K562 (cell line): ENCODE measurements around the gene CARD14. TPM values are rescaled to one million over a fixed set of nuclear protein-coding genes. Genes with fewer than 3 reads are reported as not detected.
A peak's percentile ranks its signal among the peaks of the same experiment; 100 is the strongest.

Source experiments
- ATF2 ChIP-seq: sonication (generic); formaldehyde crosslinking; IDR thresholded peaks from 2 replicates; pipeline ENCODE4 v1.8.1; 2022; ENCODE audit warnings: missing genetic modification reagents
- BACH1 ChIP-seq: fragments of 200-800 bp; sonication (Bioruptor generic); IDR thresholded peaks from 2 replicates; pipeline ENCODE4 v1.6.1; 2016; ENCODE audit warnings: missing genetic modification characterization, missing compliant biosample characterization
- BHLHE40 ChIP-seq: IDR thresholded peaks from 2 replicates; pipeline ENCODE4 v1.6.1; 2011; ENCODE audit warnings: low read length, improper control_type of control experiment
- CCNT2 ChIP-seq: IDR thresholded peaks from 2 replicates; pipeline ENCODE4 v1.6.1; 2011; ENCODE audit warnings: borderline replicate concordance, low read depth, mild to moderate bottlenecking, moderate library complexity, mixed read lengths, low read length; ENCODE audit not compliant: insufficient read length; ENCODE audit errors: extremely low read depth
- E2F6 ChIP-seq, 2 experiments: IDR thresholded peaks; 2 replicates each; pipeline ENCODE4 v1.6.1; 2011; ENCODE audit warnings: borderline replicate concordance in 1 of 2, control low read depth in 1 of 2, low read depth in 1 of 2, low read length in 1 of 2, mild to moderate bottlenecking in 1 of 2, mixed read lengths in 1 of 2, moderate library complexity in 1 of 2; ENCODE audit not compliant: insufficient read depth in 1 of 2, insufficient read length in 1 of 2, poor library complexity in 1 of 2, severe bottlenecking in 1 of 2; ENCODE audit errors: extremely low read depth in 1 of 2
- FOS ChIP-seq: IDR thresholded peaks from 3 replicates; pipeline ENCODE4 v1.6.1; 2011; ENCODE audit not compliant: insufficient read length; ENCODE audit errors: extremely low read depth
- GABPB2 ChIP-seq: fragments of 250-450 bp; sonication (Bioruptor Pico); conservative IDR thresholded peaks from 2 replicates; pipeline ENCODE4 v1.5.1; 2021; ENCODE audit warnings: mild to moderate bottlenecking
- HES1 ChIP-seq: fragments of 450-650 bp; IDR thresholded peaks from 2 replicates; pipeline ENCODE4 v1.6.1; 2016; ENCODE audit warnings: low read depth, mild to moderate bottlenecking, moderate library complexity
- HNRNPK ChIP-seq: fragments of 200-400 bp; formaldehyde crosslinking; IDR thresholded peaks from one replicate; pipeline ENCODE4 v1.6.1; 2018; ENCODE audit warnings: mild to moderate bottlenecking, low read depth, low read length; ENCODE audit not compliant: poor library complexity, severe bottlenecking
- MYC ChIP-seq, 2 experiments: fragments of 250-450 bp in 1 of 2; sonication (Bioruptor Pico) in 1 of 2; IDR thresholded peaks; 2 replicates each; pipeline versions ENCODE4 v1.5.1 to v1.6.1; 2012 to 2021; ENCODE audit warnings: low read depth in 2 of 2, borderline replicate concordance in 1 of 2, improper control_type of control experiment in 1 of 2, low read length in 1 of 2, mild to moderate bottlenecking in 1 of 2, moderate library complexity in 1 of 2
- PHF8 ChIP-seq: fragments of 200-600 bp; sonication (generic); IDR thresholded peaks from 2 replicates; pipeline ENCODE4 v1.6.1; 2012; ENCODE audit warnings: mixed run types, mild to moderate bottlenecking, inconsistent platforms, low read length, moderate library complexity, borderline replicate concordance
- POLR2A ChIP-seq: fragments of 450-650 bp; conservative IDR thresholded peaks from 2 replicates; pipeline ENCODE4 v1.6.1; 2016
- POLR2G ChIP-seq: fragments of 200-400 bp; formaldehyde crosslinking; IDR thresholded peaks from 2 replicates; pipeline ENCODE4 v1.6.1; 2017; ENCODE audit warnings: low read depth, mild to moderate bottlenecking, antibody characterized with exemption, low read length, moderate library complexity
- SIN3B ChIP-seq: fragments of 450-650 bp; IDR thresholded peaks from 2 replicates; pipeline ENCODE4 v1.6.1; 2017; ENCODE audit warnings: low read depth, mild to moderate bottlenecking, moderate library complexity
- SMAD1 ChIP-seq: fragments of 150-350 bp; IDR thresholded peaks from 2 replicates; pipeline ENCODE4 v1.6.1; 2014; ENCODE audit warnings: low read length, low read depth; ENCODE audit not compliant: partially characterized antibody
- SREBF2 ChIP-seq: sonication (generic); formaldehyde crosslinking; IDR thresholded peaks from 2 replicates; pipeline ENCODE4 v1.4.0; 2020; ENCODE audit warnings: mild to moderate bottlenecking, missing genetic modification reagents
- SRSF1 ChIP-seq: fragments of 200-400 bp; formaldehyde crosslinking; IDR thresholded peaks from 2 replicates; pipeline ENCODE4 v1.6.1; 2017; ENCODE audit warnings: mild to moderate bottlenecking, low read depth, low read length, moderate library complexity
- TOE1 ChIP-seq, 2 experiments: fragments of 450-650 bp in 1 of 2; sonication (generic) in 1 of 2; formaldehyde crosslinking in 1 of 2; IDR thresholded peaks; 2 replicates each; pipeline versions ENCODE4 v1.7.1 to v1.8.0; 2016 to 2022; ENCODE audit warnings: borderline replicate concordance in 2 of 2, mild to moderate bottlenecking in 2 of 2, antibody characterized with exemption in 1 of 2, inconsistent platforms in 1 of 2, low read depth in 1 of 2, missing genetic modification reagents in 1 of 2, moderate library complexity in 1 of 2
- ZBTB9 ChIP-seq: fragments of 450-650 bp; formaldehyde crosslinking; IDR thresholded peaks from 2 replicates; pipeline ENCODE4 v1.4.0; 2020; ENCODE audit warnings: mild to moderate bottlenecking, moderate library complexity
- ZFX ChIP-seq: sonication (generic); formaldehyde crosslinking; IDR thresholded peaks from 2 replicates; pipeline ENCODE4 v1.8.0; 2022; ENCODE audit warnings: mild to moderate bottlenecking, missing genetic modification reagents, moderate library complexity
- ZNF24 ChIP-seq: fragments of 450-650 bp; IDR thresholded peaks from 2 replicates; pipeline ENCODE4 v1.6.1; 2016
- ZNF263 ChIP-seq: sonication (generic); formaldehyde crosslinking; IDR thresholded peaks from 2 replicates; pipeline ENCODE4 v1.8.0; 2022; ENCODE audit warnings: mild to moderate bottlenecking, missing genetic modification reagents, borderline replicate concordance
- ZNF507 ChIP-seq: conservative IDR thresholded peaks from 2 replicates; pipeline ENCODE4 v1.6.1; 2017; ENCODE audit warnings: missing genetic modification characterization, missing compliant biosample characterization
- polyA plus RNA-seq, 8 experiments: library from polyadenylated mRNA; depleted of rRNA in 4 of 8; stranded (reverse) in 5 of 8; unstranded in 3 of 8; fragments of >200 nt; fragmentation: Nextera tagmentation in 2 of 8; fragmentation: Illumina TruSeq in 1 of 8; extraction: Ambion mirVana in 2 of 8; extraction: Trizol in 1 of 8; gene quantifications; 2 replicates each; pipeline versions ENCODE4 v1.2.1 to v1.2.3, GENCODE V29; 2011 to 2014; ENCODE audit warnings: inconsistent platforms in 1 of 8, missing spikeins in 1 of 8
- total RNA-seq, 7 experiments: library from RNA; depleted of rRNA in 6 of 7; stranded (reverse); fragments of >200 nt in 6 of 7; fragmentation: Illumina TruSeq in 2 of 7; extraction: Trizol in 2 of 7; gene quantifications; 2 replicates each; pipeline versions ENCODE4 v1.2.1 to v1.2.3, GENCODE V29; 2011 to 2021; ENCODE audit warnings: low replicate concordance in 1 of 7

The CARD14 gene
- total and polyA plus RNA-seq, 9 of the 15 experiments (the other 6 are each of a cell fraction or from before 2014, with no cell fraction given): not detected

GRCh38 chr17:80220054-80220735, 50.4 kb downstream of the CARD14 start, which contains the start of the genes SGSH and SLC26A11 (continued):
- peak; percentile 64 for TF ChIP-seq ZFX (CRISPR knock-in tag)
- no peak for TF ChIP-seq SREBF2
- TF ChIP-seq ZNF507: no peak
- peak in 1 of 2 experiments; percentile 68 for TF ChIP-seq E2F6 (IDR thresholded peaks at IDR 0.05; ENCODE audit: borderline replicate concordance in 1 of 2, extremely low read depth in 1 of 2, insufficient read depth in 1 of 2, insufficient read length in 1 of 2, low read depth in 1 of 2, low read length in 1 of 2, poor library complexity in 1 of 2, severe bottlenecking in 1 of 2)
- no peak for TF ChIP-seq SIN3B
- peak; percentile 56; the same call in 1 of the 2 replicates for TF ChIP-seq BHLHE40
- no peak for TF ChIP-seq ATF2
- TF ChIP-seq TOE1 (IDR thresholded peaks at IDR 0.05; ENCODE audit: borderline replicate concordance): no peak; the same call in 1 of the 2 replicates
- no peak for TF ChIP-seq TOE1 (CRISPR knock-in tag; IDR thresholded peaks at IDR 0.05; ENCODE audit: borderline replicate concordance, low read depth)
- TF ChIP-seq BACH1: no peak
- no peak for TF ChIP-seq SMAD1
- no peak for TF ChIP-seq HNRNPK
- TF ChIP-seq ZBTB9 (CRISPR knock-in tag): 0 out of 2 replicates have a peak, but pooled peaks have one; percentile 33
- 0 out of 2 replicates have a peak, but pooled peaks have one; percentile 24 for TF ChIP-seq ZNF263 (CRISPR knock-in tag)
- TF ChIP-seq POLR2A: peak; percentile 64
- TF ChIP-seq PHF8: peak; percentile 49; the same call in 1 of the 2 replicates
- no peak for TF ChIP-seq FOS
- no peak for TF ChIP-seq GABPB2
- TF ChIP-seq ZNF24: no peak
- TF ChIP-seq CCNT2: no peak
- peak; percentile 85 for TF ChIP-seq POLR2G
- no peak for TF ChIP-seq SRSF1
- 0 out of 2 replicates have a peak, but pooled peaks have one; percentile 18 for TF ChIP-seq MYC (IDR thresholded peaks at IDR 0.05; ENCODE audit: low read depth, low read length)
- no peak for TF ChIP-seq MYC (CRISPR knock-in tag; IDR thresholded peaks at IDR 0.05; ENCODE audit: borderline replicate concordance, low read depth)
- TF ChIP-seq HES1: no peak
